Fibroblast of lung (primary cell): ENCODE data around the gene GPR143. TPM values are rescaled to one million over a fixed set of nuclear protein-coding genes. Genes with fewer than 3 reads are reported as not detected.

Source experiments
- DNase-seq, 2 donors: peaks; one replicate each; pipeline versions ENCODE4 v3.0.0 to v3.0.0-alpha.2; 2010; ENCODE audit warnings: low read depth in 2 of 2
- H2AFZ ChIP-seq: 2 replicates; pipeline ENCODE4 v1.5.1; 2012; ENCODE audit warnings: low read length, control low read depth, inconsistent platforms
- H3K27ac ChIP-seq: 2 replicates; pipeline ENCODE4 v1.5.1; 2011; ENCODE audit warnings: low read length, control low read depth; ENCODE audit not compliant: insufficient read depth
- H3K27me3 ChIP-seq: 2 replicates; pipeline ENCODE4 v1.5.1; 2011; ENCODE audit warnings: mild to moderate bottlenecking, low read length; ENCODE audit not compliant: control insufficient read depth, insufficient read depth
- H3K36me3 ChIP-seq: 2 replicates; pipeline ENCODE4 v1.5.1; 2011; ENCODE audit warnings: low read length; ENCODE audit not compliant: control insufficient read depth, insufficient read depth
- H3K4me1 ChIP-seq: 2 replicates; pipeline ENCODE4 v1.5.1; 2011; ENCODE audit warnings: low read length; ENCODE audit not compliant: control insufficient read depth, insufficient read depth; ENCODE audit errors: extremely low read depth
- H3K4me2 ChIP-seq: 2 replicates; pipeline ENCODE4 v1.5.1; 2011; ENCODE audit warnings: low read length, control low read depth; ENCODE audit not compliant: insufficient read depth; ENCODE audit errors: extremely low read depth
- H3K4me3 ChIP-seq, 4 experiments: fragments of 200-600 bp in 1 of 4; sonication (generic) in 1 of 4; replicated peaks in 1 of 4; 2 replicates each; pipeline ENCODE4 v1.5.1; 2011 to 2016; ENCODE audit warnings: low read length in 4 of 4, low read depth in 3 of 4, mild to moderate bottlenecking in 3 of 4, control low read depth in 2 of 4, inconsistent platforms in 1 of 4, mixed read lengths in 1 of 4; ENCODE audit not compliant: insufficient read depth in 1 of 4; ENCODE audit errors: control extremely low read depth in 1 of 4
- H3K79me2 ChIP-seq: 2 replicates; pipeline ENCODE4 v1.5.1; 2012; ENCODE audit warnings: mild to moderate bottlenecking, low read length, inconsistent platforms; ENCODE audit not compliant: control insufficient read depth, insufficient read depth
- H3K9ac ChIP-seq: 2 replicates; pipeline ENCODE4 v1.5.1; 2011; ENCODE audit warnings: mild to moderate bottlenecking, low read length, control low read depth; ENCODE audit not compliant: insufficient read depth
- H3K9me3 ChIP-seq: 2 replicates; pipeline ENCODE4 v1.5.1; 2012; ENCODE audit warnings: low read depth, low read length; ENCODE audit not compliant: control insufficient read depth, insufficient read depth
- H4K20me1 ChIP-seq: 2 replicates; pipeline ENCODE4 v1.5.1; 2011; ENCODE audit warnings: low read length; ENCODE audit not compliant: control insufficient read depth, insufficient read depth; ENCODE audit errors: extremely low read depth
- EZH2 ChIP-seq: IDR thresholded peaks from 2 replicates; pipeline ENCODE4 v1.5.1; 2012; ENCODE audit warnings: low read length, control low read depth, mild to moderate bottlenecking; ENCODE audit errors: missing control alignments
- polyA plus RNA-seq, 2 donors: library from polyadenylated mRNA; depleted of rRNA in 1 of 2; stranded (reverse) in 1 of 2; unstranded in 1 of 2; fragments of >200 nt; gene quantifications; 2 replicates each; pipeline ENCODE4 v1.2.1, GENCODE V29; 2011 to 2012; ENCODE audit warnings: missing spikeins in 1 of 2
- total RNA-seq: library from RNA; depleted of rRNA; stranded (reverse); fragments of >200 nt; gene quantifications from 2 replicates; pipeline ENCODE4 v1.2.1, GENCODE V29; 2014
- TF ChIP-seq, protein P1 (sequence below), 2 donors: IDR thresholded peaks in 1 of 2; conservative IDR thresholded peaks in 1 of 2; 1 replicate in 1 of 2; 2 replicates in 1 of 2; pipeline ENCODE4 v1.5.1; 2011 to 2012; ENCODE audit warnings: low read length in 2 of 2, control low read depth in 1 of 2, inconsistent platforms in 1 of 2, low read depth in 1 of 2, mild to moderate bottlenecking in 1 of 2

Gene GPR143
- total and polyA plus RNA-seq, 2 donors (not counting 1 experiment from before 2014, with no cell fraction given): 0.07 TPM; not detected in 1

DNA sequence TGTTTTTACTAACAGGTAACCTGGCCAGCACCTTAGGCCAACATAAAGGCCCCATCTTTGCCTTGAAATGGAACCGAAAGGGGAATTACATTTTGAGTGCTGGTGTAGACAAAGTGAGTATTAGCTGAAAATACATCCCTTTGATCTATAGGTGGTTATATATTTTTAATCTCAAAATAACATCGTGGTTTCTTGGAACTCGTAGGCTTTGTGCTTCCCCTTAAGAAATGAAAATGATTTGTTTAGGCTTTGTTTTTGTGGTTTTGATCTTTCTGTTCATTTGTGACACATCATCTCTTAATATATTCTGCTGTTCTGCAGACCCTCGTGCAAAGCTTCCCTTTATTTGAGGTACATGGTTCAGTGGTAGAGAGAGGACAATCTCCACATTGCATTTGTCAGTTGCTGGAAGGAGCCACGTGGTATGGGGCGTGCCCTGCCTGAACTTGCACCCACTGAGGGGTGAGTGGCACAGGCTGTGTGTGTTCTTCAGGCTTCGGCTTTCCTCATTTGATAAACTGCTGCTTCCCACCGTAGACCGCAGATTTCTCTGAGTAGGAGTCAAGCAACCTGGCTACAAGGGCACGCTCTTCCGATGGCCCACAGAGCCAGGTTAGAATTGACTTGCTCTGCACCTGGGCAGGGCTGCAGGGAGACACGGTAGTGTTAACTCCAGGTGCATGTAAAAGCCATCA lies 72.2 kb downstream of the GPR143 start:
- Histone ChIP-seq H4K20me1 (no peaks in the 10 kb centered on the region), H3K79me2 (no peaks in the 10 kb centered on the region), H3K9me3 (no peaks in the 10 kb centered on the region), H3K36me3 (no peaks in the 10 kb centered on the region), H3K9ac (no peak overlapping the region), H3K4me1 (no peaks in the 10 kb centered on the region), H2AFZ (no peak overlapping the region), H3K27me3 (no peaks in the 10 kb centered on the region), H3K4me2 (no peak overlapping the region), H3K27ac (no peak overlapping the region), H3K4me3 (no peak overlapping the region)
- no peak for TF ChIP-seq EZH2
- TF ChIP-seq, protein P1, sequence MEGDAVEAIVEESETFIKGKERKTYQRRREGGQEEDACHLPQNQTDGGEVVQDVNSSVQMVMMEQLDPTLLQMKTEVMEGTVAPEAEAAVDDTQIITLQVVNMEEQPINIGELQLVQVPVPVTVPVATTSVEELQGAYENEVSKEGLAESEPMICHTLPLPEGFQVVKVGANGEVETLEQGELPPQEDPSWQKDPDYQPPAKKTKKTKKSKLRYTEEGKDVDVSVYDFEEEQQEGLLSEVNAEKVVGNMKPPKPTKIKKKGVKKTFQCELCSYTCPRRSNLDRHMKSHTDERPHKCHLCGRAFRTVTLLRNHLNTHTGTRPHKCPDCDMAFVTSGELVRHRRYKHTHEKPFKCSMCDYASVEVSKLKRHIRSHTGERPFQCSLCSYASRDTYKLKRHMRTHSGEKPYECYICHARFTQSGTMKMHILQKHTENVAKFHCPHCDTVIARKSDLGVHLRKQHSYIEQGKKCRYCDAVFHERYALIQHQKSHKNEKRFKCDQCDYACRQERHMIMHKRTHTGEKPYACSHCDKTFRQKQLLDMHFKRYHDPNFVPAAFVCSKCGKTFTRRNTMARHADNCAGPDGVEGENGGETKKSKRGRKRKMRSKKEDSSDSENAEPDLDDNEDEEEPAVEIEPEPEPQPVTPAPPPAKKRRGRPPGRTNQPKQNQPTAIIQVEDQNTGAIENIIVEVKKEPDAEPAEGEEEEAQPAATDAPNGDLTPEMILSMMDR (conservative IDR thresholded peaks at IDR 0.05 in 1 of 2, IDR thresholded peaks at IDR 0.05 in 1 of 2; ENCODE audit: low read depth in 1 of 2, low read length in 2 of 2): no peak
- DNase-seq: no peak

DNA sequence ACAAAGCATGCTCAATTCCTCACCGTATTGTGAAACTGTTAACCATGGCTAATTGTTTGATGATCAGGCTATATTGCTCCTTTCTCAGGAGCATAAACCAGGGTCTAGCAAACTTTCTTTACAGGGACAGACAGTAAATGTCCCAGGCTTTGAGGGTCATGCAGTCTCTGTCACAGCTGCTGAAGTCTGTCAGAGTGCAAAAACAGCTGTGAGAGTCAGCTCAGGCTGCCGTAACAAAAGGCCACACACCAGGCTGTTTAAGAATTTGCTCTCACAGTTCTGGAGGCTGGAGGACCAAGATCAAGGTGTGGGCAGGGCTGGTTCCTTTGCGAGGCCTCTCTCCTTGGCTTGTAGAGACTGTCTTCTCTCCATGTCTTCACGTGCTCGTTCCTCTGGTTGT lies 75.6 kb downstream of the GPR143 start:
- Histone ChIP-seq H3K4me2 (no peak overlapping the region), H3K79me2 (no peaks in the 10 kb centered on the region), H3K27me3 (no peaks in the 10 kb centered on the region), H3K36me3 (no peaks in the 10 kb centered on the region), H3K9me3 (no peaks in the 10 kb centered on the region), H3K4me1 (no peaks in the 10 kb centered on the region), H3K27ac (no peak overlapping the region), H2AFZ (no peak overlapping the region), H4K20me1 (no peaks in the 10 kb centered on the region), H3K4me3 (no peak overlapping the region), H3K9ac (no peak overlapping the region)
- DNase-seq: no peak
- no peak for TF ChIP-seq EZH2
- TF ChIP-seq, protein P1 (conservative IDR thresholded peaks at IDR 0.05 in 1 of 2, IDR thresholded peaks at IDR 0.05 in 1 of 2; ENCODE audit: low read depth in 1 of 2, low read length in 2 of 2): no peak

DNA sequence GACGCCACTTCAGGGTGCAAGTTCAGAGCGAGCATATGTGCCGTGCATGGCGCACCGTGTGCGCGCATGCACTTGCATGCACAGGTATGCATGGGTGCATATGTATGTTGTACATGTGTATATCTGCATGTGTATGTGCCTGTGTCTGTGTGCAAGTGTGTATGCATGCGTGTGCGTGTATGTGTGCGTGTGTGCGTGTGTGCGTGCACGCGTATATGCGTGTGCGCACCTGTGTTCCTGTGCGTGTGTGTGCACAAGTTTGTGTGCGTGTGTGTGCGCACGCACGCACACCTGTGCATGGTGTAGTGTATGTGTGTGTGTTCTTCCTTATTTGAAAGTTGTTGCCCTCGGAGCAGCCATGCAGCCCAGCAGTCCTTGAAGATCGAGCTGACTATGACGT lies 76.8 kb downstream of the GPR143 start:
- H3K36me3 ChIP-seq: no peaks in the 10 kb centered on the region
- DNase-seq: no peak
- H3K9me3 ChIP-seq: no peaks in the 10 kb centered on the region
- no peaks in the 10 kb centered on the region for H3K27me3 ChIP-seq
- H3K4me1 ChIP-seq: no peaks in the 10 kb centered on the region
- H3K79me2 ChIP-seq: no peaks in the 10 kb centered on the region
- H3K9ac ChIP-seq: no peak overlapping the region
- no peak overlapping the region for H3K4me3 ChIP-seq
- no peak overlapping the region for H3K27ac ChIP-seq
- H3K4me2 ChIP-seq: no peak overlapping the region
- TF ChIP-seq, protein P1 (conservative IDR thresholded peaks at IDR 0.05 in 1 of 2, IDR thresholded peaks at IDR 0.05 in 1 of 2; ENCODE audit: low read depth in 1 of 2, low read length in 2 of 2): no peak
- TF ChIP-seq EZH2: no peak
- no peaks in the 10 kb centered on the region for H4K20me1 ChIP-seq
- no peak overlapping the region for H2AFZ ChIP-seq
